Amniotic stem cell (primary cell): ENCODE data around the gene PTPRE.

ENCODE experiments used
- DNase-seq: peaks from one replicate; lab custom pipeline; 2025; lab: John Stamatoyannopoulos, UW

The PTPRE gene

GRCh38 chr10:127908106-127908958 is 1.4 kb downstream of the PTPRE start:
- DNase-seq = no peak

GRCh38 chr10:127908959-127909267 is 2.0 kb downstream of the PTPRE start:
- DNase-seq = no peak

- no peak for DNase-seq
These were observed 3.0 kb downstream of the PTPRE start for GRCh38 chr10:127909716-127910463.

GRCh38 chr10:127910464-127910770 is 3.5 kb downstream of the PTPRE start:
- DNase-seq = no peak

GRCh38 chr10:127911218-127911866 is 4.4 kb downstream of the PTPRE start:
- DNase-seq = no peak

GRCh38 chr10:127911867-127912257 is 5.0 kb downstream of the PTPRE start:
- no peak for DNase-seq

GRCh38 chr10:127912607-127913367 is 5.9 kb downstream of the PTPRE start:
- no peak for DNase-seq

- DNase-seq = no peak
These were observed 6.5 kb downstream of the PTPRE start for GRCh38 chr10:127913368-127913759.

GRCh38 chr10:127915324-127915723 is 8.4 kb downstream of the PTPRE start:
- no peak for DNase-seq

- no peak for DNase-seq
These were observed 9.9 kb downstream of the PTPRE start for GRCh38 chr10:127916826-127917225.

- DNase-seq = no peak
These were observed 11.7 kb downstream of the PTPRE start for GRCh38 chr10:127918572-127918971.

- DNase-seq = no peak
These were observed 12.7 kb downstream of the PTPRE start for GRCh38 chr10:127919418-127920271.

GRCh38 chr10:127920306-127921074 is 13.6 kb downstream of the PTPRE start:
- no peak for DNase-seq

GRCh38 chr10:127921075-127921752 is 14.3 kb downstream of the PTPRE start:
- no peak for DNase-seq

- DNase-seq = no peak
These were observed 14.8 kb downstream of the PTPRE start for GRCh38 chr10:127921753-127922145.

- no peak for DNase-seq
These were observed 15.3 kb downstream of the PTPRE start for GRCh38 chr10:127922206-127922605.

GRCh38 chr10:127922675-127923366 is 15.9 kb downstream of the PTPRE start:
- DNase-seq = no peak

- no peak for DNase-seq
These were observed 16.7 kb downstream of the PTPRE start for GRCh38 chr10:127923646-127924045.

- DNase-seq = no peak
These were observed 18.7 kb downstream of the PTPRE start for GRCh38 chr10:127925471-127926207.
